Measurements from ENCODE around the gene SETBP1. TPM values are rescaled to one million over a fixed set of nuclear protein-coding genes. Genes with fewer than 3 reads are reported as not detected.

SETBP1 gene
- total RNA-seq, 1 experiment from 2014 or later = 3.4 TPM

- DNase-seq = no peak
- H3K9me2 ChIP-seq (replicated peaks; ENCODE audit: insufficient read depth, low read length) = no peaks in the 10 kb centered on the region
- no peak overlapping the region for H3K27ac ChIP-seq (ENCODE audit: low read length)
- H4K20me1 ChIP-seq (ENCODE audit: insufficient read depth, low read depth, low read length) = no peaks in the 10 kb centered on the region
- no peak overlapping the region for H2AFZ ChIP-seq (ENCODE audit: low read length)
- no peak overlapping the region for H3K4me3 ChIP-seq (ENCODE audit: low read length)
- H3K9ac ChIP-seq (ENCODE audit: low read length) = no peak overlapping the region
- no peaks in the 10 kb centered on the region for H3K36me3 ChIP-seq (ENCODE audit: insufficient read depth, low read length)
- H3K27me3 ChIP-seq (ENCODE audit: low read length) = no peaks in the 10 kb centered on the region
- no peaks in the 10 kb centered on the region for H3K4me1 ChIP-seq (ENCODE audit: low read length)
- no peaks in the 10 kb centered on the region for H3K79me2 ChIP-seq (ENCODE audit: low read length)
- no peaks in the 10 kb centered on the region for H3K9me3 ChIP-seq (ENCODE audit: low read length)
- H3K4me2 ChIP-seq (ENCODE audit: low read depth, low read length, poor library complexity, severe bottlenecking) = no peak overlapping the region
These were observed 149.9 kb downstream of the SETBP1 start for GRCh38 chr18:44830581-44830980.

DNA sequence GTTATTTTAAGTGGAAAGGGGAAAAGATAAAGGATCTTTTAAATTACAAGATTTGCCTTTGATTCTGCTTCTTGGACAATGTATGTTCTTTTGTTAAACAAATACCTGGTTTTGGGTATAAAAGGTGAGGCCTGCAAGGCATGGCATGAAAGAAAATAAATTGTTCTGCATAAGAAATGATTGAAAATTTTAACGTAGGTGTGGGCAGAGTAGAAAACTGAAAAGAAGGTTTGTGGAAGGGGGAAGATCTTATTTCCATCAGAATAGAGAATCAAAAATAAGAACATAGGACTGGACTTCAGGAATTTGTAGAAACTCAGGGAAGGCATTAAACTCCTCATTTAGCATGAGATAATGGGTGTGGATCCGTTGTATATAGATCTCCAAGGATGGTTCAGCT lies 153.1 kb downstream of the SETBP1 start:
- Histone ChIP-seq H3K4me2 (ENCODE audit: low read depth, low read length, poor library complexity, severe bottlenecking) (no peak overlapping the region), H3K27me3 (ENCODE audit: low read length) (no peaks in the 10 kb centered on the region), H3K79me2 (ENCODE audit: low read length) (no peaks in the 10 kb centered on the region), H3K4me3 (ENCODE audit: low read length) (no peak overlapping the region), H3K9me2 (replicated peaks; ENCODE audit: insufficient read depth, low read length) (no peaks in the 10 kb centered on the region), H3K9ac (ENCODE audit: low read length) (no peak overlapping the region), H3K9me3 (ENCODE audit: low read length) (no peaks in the 10 kb centered on the region), H2AFZ (ENCODE audit: low read length) (no peak overlapping the region), H3K4me1 (ENCODE audit: low read length) (peaks cover 5% of the 10 kb centered on the region), H3K36me3 (ENCODE audit: insufficient read depth, low read length) (no peaks in the 10 kb centered on the region), H3K27ac (ENCODE audit: low read length) (no peak overlapping the region), H4K20me1 (ENCODE audit: insufficient read depth, low read depth, low read length) (no peaks in the 10 kb centered on the region)
- no peak for DNase-seq

- H3K4me1 ChIP-seq (ENCODE audit: low read length) = peaks cover 17% of the 10 kb centered on the region
- no peak for DNase-seq
- H3K36me3 ChIP-seq (ENCODE audit: insufficient read depth, low read length) = no peaks in the 10 kb centered on the region
- H3K4me3 ChIP-seq (ENCODE audit: low read length) = no peak overlapping the region
- H4K20me1 ChIP-seq (ENCODE audit: insufficient read depth, low read depth, low read length) = no peaks in the 10 kb centered on the region
- no peaks in the 10 kb centered on the region for H3K9me3 ChIP-seq (ENCODE audit: low read length)
- no peak overlapping the region for H3K27ac ChIP-seq (ENCODE audit: low read length)
- no peaks in the 10 kb centered on the region for H3K27me3 ChIP-seq (ENCODE audit: low read length)
- H3K4me2 ChIP-seq (ENCODE audit: low read depth, low read length, poor library complexity, severe bottlenecking) = no peak overlapping the region
- no peaks in the 10 kb centered on the region for H3K79me2 ChIP-seq (ENCODE audit: low read length)
- H2AFZ ChIP-seq (ENCODE audit: low read length) = no peak overlapping the region
- no peak overlapping the region for H3K9ac ChIP-seq (ENCODE audit: low read length)
- no peaks in the 10 kb centered on the region for H3K9me2 ChIP-seq (replicated peaks; ENCODE audit: insufficient read depth, low read length)
These were observed 154.3 kb downstream of the SETBP1 start for GRCh38 chr18:44834867-44835469.

DNA sequence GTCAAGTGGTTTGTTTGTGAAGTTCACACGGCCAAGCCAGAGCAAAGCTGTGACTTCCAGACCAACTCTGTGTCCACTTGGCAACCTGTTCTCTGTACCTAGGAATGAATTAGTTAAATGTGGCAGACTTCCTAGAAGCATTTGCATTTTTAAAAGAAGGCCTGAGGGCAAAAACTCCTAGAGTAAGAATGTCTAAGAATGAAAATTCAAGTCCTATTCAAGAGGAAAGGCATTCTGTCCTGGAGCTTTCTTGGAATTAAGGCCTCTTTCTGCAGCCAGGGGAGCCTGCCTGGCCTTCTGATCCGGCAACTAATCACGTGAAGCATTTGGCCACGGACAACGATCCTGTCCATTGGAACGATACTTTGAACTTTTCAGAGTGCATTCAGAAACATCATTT lies 155.0 kb downstream of the SETBP1 start:
- Histone ChIP-seq H4K20me1 (ENCODE audit: insufficient read depth, low read depth, low read length) (no peaks in the 10 kb centered on the region), H3K27me3 (ENCODE audit: low read length) (no peaks in the 10 kb centered on the region), H3K36me3 (ENCODE audit: insufficient read depth, low read length) (no peaks in the 10 kb centered on the region), H3K27ac (ENCODE audit: low read length) (no peak overlapping the region), H3K9ac (ENCODE audit: low read length) (no peak overlapping the region), H3K9me2 (replicated peaks; ENCODE audit: insufficient read depth, low read length) (no peaks in the 10 kb centered on the region), H3K4me2 (ENCODE audit: low read depth, low read length, poor library complexity, severe bottlenecking) (no peak overlapping the region), H2AFZ (ENCODE audit: low read length) (no peak overlapping the region), H3K79me2 (ENCODE audit: low read length) (no peaks in the 10 kb centered on the region), H3K9me3 (ENCODE audit: low read length) (no peaks in the 10 kb centered on the region), H3K4me1 (ENCODE audit: low read length) (peaks cover 20% of the 10 kb centered on the region), H3K4me3 (ENCODE audit: low read length) (no peak overlapping the region)
- DNase-seq = no peak

DNA sequence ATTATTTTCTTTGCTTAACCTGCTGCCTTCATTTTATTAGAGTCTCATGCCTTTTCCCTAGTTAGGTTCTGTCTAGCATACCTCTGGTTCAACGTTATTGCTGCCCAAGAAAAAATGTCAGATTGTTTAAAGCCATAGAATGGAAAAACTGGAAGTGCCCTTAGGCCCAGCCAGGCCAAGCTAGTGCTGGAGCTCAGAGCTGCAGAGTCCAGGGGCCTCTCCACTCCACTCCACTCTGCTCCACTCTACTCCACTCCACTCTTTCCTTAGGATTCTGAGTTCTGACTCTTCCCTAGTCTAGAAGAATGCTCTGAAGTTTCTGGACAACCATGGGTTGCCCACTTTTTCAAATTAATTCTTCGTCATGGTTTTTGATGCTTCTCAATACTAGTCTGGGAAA lies 155.6 kb downstream of the SETBP1 start:
- Histone ChIP-seq H3K79me2 (ENCODE audit: low read length) (no peaks in the 10 kb centered on the region), H3K36me3 (ENCODE audit: insufficient read depth, low read length) (no peaks in the 10 kb centered on the region), H3K27ac (ENCODE audit: low read length) (no peak overlapping the region), H3K4me1 (ENCODE audit: low read length) (peaks cover 20% of the 10 kb centered on the region), H3K9me2 (replicated peaks; ENCODE audit: insufficient read depth, low read length) (no peaks in the 10 kb centered on the region), H4K20me1 (ENCODE audit: insufficient read depth, low read depth, low read length) (no peaks in the 10 kb centered on the region), H3K4me2 (ENCODE audit: low read depth, low read length, poor library complexity, severe bottlenecking) (no peak overlapping the region), H3K4me3 (ENCODE audit: low read length) (no peak overlapping the region), H3K9me3 (ENCODE audit: low read length) (no peaks in the 10 kb centered on the region), H2AFZ (ENCODE audit: low read length) (no peak overlapping the region), H3K9ac (ENCODE audit: low read length) (no peak overlapping the region), H3K27me3 (ENCODE audit: low read length) (no peaks in the 10 kb centered on the region)
- no peak for DNase-seq

DNA sequence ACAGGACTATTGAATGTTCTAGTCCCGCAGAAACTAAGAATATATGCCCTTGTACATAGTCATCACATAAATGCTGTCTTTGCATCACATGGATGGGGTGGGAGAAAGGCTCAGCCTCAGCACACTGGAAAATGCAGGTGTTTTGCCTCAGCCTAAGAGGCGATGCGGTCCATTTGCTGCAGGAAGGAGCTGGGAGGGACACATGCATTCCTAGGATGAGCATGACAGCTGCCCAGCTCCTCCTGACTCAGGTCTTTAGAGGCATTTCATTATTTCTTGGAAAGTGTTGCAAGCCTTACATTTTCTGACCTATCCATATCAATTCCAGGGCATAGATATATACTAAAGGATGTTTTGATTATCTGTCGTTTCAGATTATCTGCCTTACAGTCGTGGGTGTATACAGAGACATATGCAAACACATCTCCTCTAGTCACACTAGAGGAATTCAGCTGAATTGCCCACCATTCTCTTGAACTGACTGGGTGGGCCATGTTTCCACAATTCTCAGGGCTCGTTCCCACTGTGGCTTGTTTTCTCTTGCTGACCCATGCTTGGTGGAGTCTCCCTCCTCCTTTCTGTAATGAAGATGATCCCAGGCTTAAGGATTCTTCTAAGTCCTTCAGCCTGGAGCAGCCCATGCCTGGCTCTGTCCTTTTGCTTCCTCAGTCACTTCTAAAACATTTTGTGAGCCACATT lies 156.9 kb downstream of the SETBP1 start:
- Histone ChIP-seq H3K79me2 (ENCODE audit: low read length) (no peaks in the 10 kb centered on the region), H3K4me2 (ENCODE audit: low read depth, low read length, poor library complexity, severe bottlenecking) (no peak overlapping the region)

GRCh38 chr18:44838971-44839666 lies 158.4 kb downstream of the SETBP1 start:
- peaks cover 27% of the 10 kb centered on the region for H3K4me1 ChIP-seq (ENCODE audit: low read length)
- H2AFZ ChIP-seq (ENCODE audit: low read length) = peak overlapping the region; percentile 97

More for the DNA sequence above, 156.9 kb downstream of the SETBP1 start:
- Histone ChIP-seq H3K9me3 (ENCODE audit: low read length) (no peaks in the 10 kb centered on the region), H3K9me2 (replicated peaks; ENCODE audit: insufficient read depth, low read length) (no peaks in the 10 kb centered on the region), H4K20me1 (ENCODE audit: insufficient read depth, low read depth, low read length) (no peaks in the 10 kb centered on the region), H3K4me1 (ENCODE audit: low read length) (peaks cover 27% of the 10 kb centered on the region), H2AFZ (ENCODE audit: low read length) (no peak overlapping the region), H3K4me3 (ENCODE audit: low read length) (no peak overlapping the region), H3K27me3 (ENCODE audit: low read length) (no peaks in the 10 kb centered on the region), H3K9ac (ENCODE audit: low read length) (no peak overlapping the region), H3K36me3 (ENCODE audit: insufficient read depth, low read length) (no peaks in the 10 kb centered on the region), H3K27ac (ENCODE audit: low read length) (no peak overlapping the region)
- no peak for DNase-seq

GRCh38 chr18:44840058-44840790 lies 159.5 kb downstream of the SETBP1 start:
- Histone ChIP-seq H3K9ac (ENCODE audit: low read length) (no peak overlapping the region), H2AFZ (ENCODE audit: low read length) (no peak overlapping the region), H3K9me2 (replicated peaks; ENCODE audit: insufficient read depth, low read length) (no peaks in the 10 kb centered on the region), H3K27ac (ENCODE audit: low read length) (no peak overlapping the region), H3K36me3 (ENCODE audit: insufficient read depth, low read length) (no peaks in the 10 kb centered on the region), H3K4me3 (ENCODE audit: low read length) (no peak overlapping the region), H3K79me2 (ENCODE audit: low read length) (no peaks in the 10 kb centered on the region), H3K27me3 (ENCODE audit: low read length) (no peaks in the 10 kb centered on the region), H3K9me3 (ENCODE audit: low read length) (no peaks in the 10 kb centered on the region), H4K20me1 (ENCODE audit: insufficient read depth, low read depth, low read length) (no peaks in the 10 kb centered on the region), H3K4me2 (ENCODE audit: low read depth, low read length, poor library complexity, severe bottlenecking) (no peak overlapping the region), H3K4me1 (ENCODE audit: low read length) (peaks cover 27% of the 10 kb centered on the region)
- DNase-seq = no peak

More at GRCh38 chr18:44838971-44839666, 158.4 kb downstream of the SETBP1 start:
- peak; percentile 91 for DNase-seq
- no peaks in the 10 kb centered on the region for H3K36me3 ChIP-seq (ENCODE audit: insufficient read depth, low read length)
- H3K9me3 ChIP-seq (ENCODE audit: low read length) = no peaks in the 10 kb centered on the region
- no peaks in the 10 kb centered on the region for H3K27me3 ChIP-seq (ENCODE audit: low read length)
- no peaks in the 10 kb centered on the region for H3K9me2 ChIP-seq (replicated peaks; ENCODE audit: insufficient read depth, low read length)
- H3K27ac ChIP-seq (ENCODE audit: low read length) = peak overlapping the region; percentile 26; the same call in 1 of the 2 replicates
- no peaks in the 10 kb centered on the region for H3K79me2 ChIP-seq (ENCODE audit: low read length)
- H3K4me3 ChIP-seq (ENCODE audit: low read length) = peak overlapping the region; percentile 42
- peak overlapping the region; percentile 54 for H3K9ac ChIP-seq (ENCODE audit: low read length)
- H4K20me1 ChIP-seq (ENCODE audit: insufficient read depth, low read depth, low read length) = no peaks in the 10 kb centered on the region
- H3K4me2 ChIP-seq (ENCODE audit: low read depth, low read length, poor library complexity, severe bottlenecking) = peak overlapping the region; percentile 67
